HG03342 (cell line): ENCODE measurements around the gene TTC5.
"Not testable (repeated sequence)": the region's sequence is repeated elsewhere in the genome, so short reads cannot be mapped to it uniquely, and the experiment has no call there.

Source experiments
- ATAC-seq: cut with Tn5 transposase; IDR thresholded peaks from one replicate; pipeline ENCODE4 v1.9.1; 2021; ENCODE audit warnings: mild to moderate bottlenecking, moderate library complexity; ENCODE audit not compliant: unreplicated experiment

Gene TTC5

GRCh38 chr14:20305265-20306078, at the start of gene TTC5:
TTC5 (minus strand) TSS chr14:20305951; CDS start chr14:20305937, 14 bp downstream.
- ATAC-seq: peak; percentile 89

GRCh38 chr14:20350860-20351259, 45.1 kb upstream of the TTC5 start:
- ATAC-seq: no peak

GRCh38 chr14:20350282-20350681, 44.5 kb upstream of the TTC5 start:
- no peak for ATAC-seq

GRCh38 chr14:20347747-20348146, 42.0 kb upstream of the TTC5 start:
- no peak for ATAC-seq

- ATAC-seq: no peak
These were observed 41.0 kb upstream of the TTC5 start for GRCh38 chr14:20346713-20347112.

- no peak for ATAC-seq
These were observed 39.6 kb upstream of the TTC5 start for GRCh38 chr14:20345366-20345765.

GRCh38 chr14:20343862-20344220, 38.1 kb upstream of the TTC5 start:
- no peak for ATAC-seq

GRCh38 chr14:20343092-20343861, 37.5 kb upstream of the TTC5 start, which contains the start of gene PARP2:
PARP2 (plus strand) TSS chr14:20343635; CDS start chr14:20343642, 7 bp downstream.
- ATAC-seq: peak; percentile 89

- ATAC-seq: no peak
These were observed 35.9 kb upstream of the TTC5 start for GRCh38 chr14:20341646-20342045.

- ATAC-seq: not testable (repeated sequence)
These were observed 35.3 kb upstream of the TTC5 start for GRCh38 chr14:20341032-20341431.

- ATAC-seq: no peak
These were observed 28.3 kb upstream of the TTC5 start for GRCh38 chr14:20334017-20334416.

GRCh38 chr14:20333494-20333841, 27.7 kb upstream of the TTC5 start:
- ATAC-seq: peak; percentile 23

- peak; percentile 96 for ATAC-seq
These were observed 27.2 kb upstream of the TTC5 start, which contains the start of gene CCNB1IP1 for GRCh38 chr14:20332788-20333493. CCNB1IP1 (minus strand) TSS chr14:20333279; CDS start chr14:20316523, 16,756 bp downstream.

GRCh38 chr14:20332431-20332787, 26.7 kb upstream of the TTC5 start:
- no peak for ATAC-seq

- ATAC-seq: no peak
These were observed 25.4 kb upstream of the TTC5 start for GRCh38 chr14:20331053-20331613.

- no peak for ATAC-seq
These were observed 23.6 kb upstream of the TTC5 start for GRCh38 chr14:20329355-20329754.

GRCh38 chr14:20328705-20329104, 23.0 kb upstream of the TTC5 start:
- no peak for ATAC-seq

GRCh38 chr14:20327005-20327869, 21.5 kb upstream of the TTC5 start:
- ATAC-seq: peak; percentile 57

- no peak for ATAC-seq
These were observed 12.0 kb upstream of the TTC5 start for GRCh38 chr14:20317720-20318119.

- ATAC-seq: no peak
These were observed 8.3 kb upstream of the TTC5 start for GRCh38 chr14:20314026-20314425.
